LHCN-M2 (cell line): Measurements from ENCODE around the gene PGAP1. TPM values are rescaled to one million over a fixed set of nuclear protein-coding genes. Genes with fewer than 3 reads are reported as not detected.
A peak's percentile ranks its signal among the peaks of the same experiment; 100 is the strongest.

Experiments
- DNase-seq: peaks from one replicate; pipeline ENCODE4 v3.0.0-alpha.2; 2012; ENCODE audit warnings: low read depth
- total RNA-seq: library from RNA; depleted of rRNA; stranded (reverse); fragments of >200 nt; gene quantifications from 2 replicates; pipeline ENCODE4 v1.2.3, GENCODE V29; 2014

Gene PGAP1
- total RNA-seq, 1 experiment from 2014 or later: 7.8 TPM

DNA sequence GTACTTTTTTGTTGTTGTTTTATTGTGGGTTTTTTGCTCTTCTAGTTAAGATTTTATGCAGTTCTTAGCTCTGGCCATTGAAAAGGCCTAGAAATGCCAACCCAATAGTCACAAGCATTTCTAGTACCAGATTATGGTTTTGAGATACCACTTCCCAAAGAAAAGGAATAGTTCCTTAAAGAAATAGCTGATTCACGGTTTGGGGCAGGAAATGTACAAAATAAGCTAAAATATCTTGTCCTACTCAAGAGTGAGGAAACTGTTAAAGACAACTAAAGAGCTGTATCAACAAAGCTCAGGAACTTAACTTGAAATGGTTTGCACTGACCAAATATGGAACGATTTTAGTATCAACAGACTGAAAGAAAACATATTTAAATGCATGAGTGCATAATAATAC, 35.4 kb downstream of the PGAP1 start:
- DNase-seq: no peak

DNA sequence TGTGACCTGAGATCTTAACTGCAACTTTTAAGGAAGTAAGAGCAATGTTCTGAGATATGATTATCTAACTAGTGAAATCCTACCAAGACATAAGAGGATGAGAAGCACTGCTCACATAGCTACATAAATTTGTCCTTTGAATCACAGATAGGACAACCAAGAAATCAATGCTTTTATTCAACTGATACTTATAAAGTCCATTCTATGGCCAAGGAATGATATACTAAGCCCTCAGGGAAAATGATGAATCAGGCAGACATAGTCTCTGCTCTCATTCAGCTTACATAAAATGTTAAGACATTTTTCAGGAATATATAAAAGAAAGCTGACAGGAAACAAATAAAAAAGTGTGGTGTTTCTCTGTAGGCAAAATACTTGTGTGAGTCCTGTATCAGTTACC, 39.1 kb downstream of the PGAP1 start:
- no peak for DNase-seq

DNA sequence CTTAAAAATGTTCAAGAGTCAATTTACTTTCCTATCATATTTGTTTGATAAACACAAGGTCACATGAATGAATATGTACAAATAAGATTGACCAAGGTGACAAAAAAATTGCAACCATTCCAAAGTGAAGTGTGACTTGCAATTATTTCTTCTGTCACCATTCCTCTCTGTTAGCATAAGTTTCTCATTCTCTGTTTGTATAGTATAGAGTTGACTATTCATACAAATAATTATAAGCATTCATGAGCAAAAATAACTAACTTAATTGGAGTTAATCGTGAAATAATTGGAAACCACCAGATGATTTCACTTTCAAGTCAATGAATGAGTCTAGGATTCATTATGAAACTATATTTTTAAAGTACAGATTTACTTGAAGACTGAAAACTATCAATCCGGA, 42.1 kb downstream of the PGAP1 start:
- no peak for DNase-seq

DNA sequence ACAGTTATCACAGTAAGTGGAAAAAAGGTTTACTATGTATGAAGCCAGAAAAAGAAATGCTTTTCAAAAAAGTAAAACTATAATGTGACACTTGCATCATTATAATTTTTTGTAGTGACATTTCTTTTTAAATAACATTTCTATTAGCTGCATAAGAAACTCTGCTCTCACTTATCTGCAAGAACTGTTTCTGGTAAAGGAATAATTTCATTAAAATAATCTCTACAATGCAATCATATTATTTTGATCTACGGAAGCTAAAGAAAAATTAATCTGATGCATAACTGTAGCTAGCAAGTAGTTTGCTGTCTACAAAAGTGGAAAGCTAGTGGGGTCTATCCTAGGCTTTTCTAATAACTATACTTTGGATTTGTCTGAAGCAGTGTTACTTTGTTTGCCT, 50.1 kb downstream of the PGAP1 start:
- no peak for DNase-seq

DNA sequence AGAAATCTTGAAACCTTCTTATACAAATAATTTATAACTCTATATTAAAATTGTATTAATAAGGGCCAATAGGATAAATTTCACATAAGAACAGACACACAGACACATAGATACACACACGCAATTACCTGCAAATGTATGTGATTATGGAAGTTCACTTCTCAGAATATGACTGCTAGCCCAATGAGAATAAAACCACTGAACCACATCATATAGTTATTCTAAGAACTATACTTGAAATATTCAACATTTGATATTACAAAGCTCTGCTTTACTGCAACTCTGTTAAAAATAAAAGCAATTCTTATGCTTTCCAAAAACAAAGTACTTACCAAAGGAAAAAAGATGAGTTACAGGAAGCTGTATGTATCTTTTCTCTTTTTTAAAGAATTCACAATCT, 51.1 kb downstream of the PGAP1 start:
- no peak for DNase-seq

DNA sequence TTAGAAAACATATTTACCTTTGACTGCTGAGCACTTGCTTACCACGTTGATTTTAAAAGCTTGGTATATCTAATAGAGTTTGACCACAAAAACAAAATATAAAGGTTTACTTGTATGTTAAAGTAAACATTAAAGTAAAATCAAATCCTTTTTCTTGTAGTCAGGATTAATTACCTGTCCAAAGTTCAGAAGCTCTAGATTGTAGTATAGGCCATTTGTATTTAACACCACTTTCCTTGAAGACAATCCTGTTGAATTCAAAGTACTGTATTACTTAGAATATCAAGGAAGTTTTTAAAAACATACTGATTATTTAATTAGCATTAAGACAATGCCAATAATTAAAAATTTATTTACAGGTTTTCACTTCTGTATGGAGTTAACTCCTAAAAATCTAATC, 53.0 kb downstream of the PGAP1 start:
- no peak for DNase-seq

DNA sequence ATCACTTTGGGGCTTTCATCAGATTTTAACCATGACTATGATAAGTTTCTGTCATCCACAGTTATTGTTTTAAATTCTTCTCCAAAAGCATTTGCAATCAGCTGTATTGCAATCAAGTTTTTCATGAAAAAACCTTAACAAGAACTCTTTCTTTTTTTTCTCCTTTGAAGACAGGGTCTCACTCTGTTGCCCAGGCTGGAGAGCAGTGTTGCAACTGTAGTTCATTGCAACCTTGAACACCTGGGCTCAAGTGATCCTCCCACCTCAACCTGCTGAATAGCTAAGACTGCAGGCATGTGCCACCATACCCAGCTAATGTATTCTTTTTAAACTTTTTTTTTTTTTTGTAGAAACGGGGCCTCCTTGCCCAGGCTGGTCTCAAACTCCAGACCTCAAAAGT, 71.9 kb downstream of the PGAP1 start:
- no peak for DNase-seq

DNA sequence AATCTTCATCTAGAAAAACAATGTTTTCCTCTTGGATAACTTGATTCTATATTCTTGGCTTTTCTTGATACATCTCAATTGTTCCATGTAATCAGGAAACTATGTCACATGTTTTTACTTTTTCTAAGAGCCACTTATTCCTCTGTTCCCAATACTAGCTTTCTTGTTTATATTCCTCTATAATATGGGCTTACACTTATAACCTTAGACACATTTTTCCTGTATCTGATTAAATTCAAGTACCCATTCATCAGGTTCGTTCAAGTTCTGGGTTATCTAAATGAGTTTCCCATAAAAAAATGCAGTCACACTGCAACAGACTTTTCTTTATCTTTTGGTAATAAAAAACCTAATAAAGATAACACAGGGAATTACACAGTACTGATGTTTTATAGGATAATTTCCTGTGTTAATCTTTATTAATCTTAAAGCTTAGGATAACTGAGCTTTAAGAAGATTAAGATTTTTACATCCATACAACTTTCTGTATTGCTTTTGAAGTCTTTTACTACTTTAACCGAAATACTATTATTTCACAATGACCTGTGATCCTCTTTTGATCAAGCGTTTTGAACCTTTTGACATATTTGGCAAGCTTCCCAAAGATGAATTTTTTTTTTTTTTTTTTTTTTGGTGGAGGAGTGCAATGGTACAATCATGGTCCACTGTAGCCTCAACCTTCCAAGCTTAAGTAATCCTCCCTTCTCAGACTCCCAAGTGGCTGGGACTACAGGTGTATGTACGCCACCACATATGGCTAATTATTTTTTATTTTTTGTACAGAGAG, 73.0 kb downstream of the PGAP1 start:
- DNase-seq: no peak

DNA sequence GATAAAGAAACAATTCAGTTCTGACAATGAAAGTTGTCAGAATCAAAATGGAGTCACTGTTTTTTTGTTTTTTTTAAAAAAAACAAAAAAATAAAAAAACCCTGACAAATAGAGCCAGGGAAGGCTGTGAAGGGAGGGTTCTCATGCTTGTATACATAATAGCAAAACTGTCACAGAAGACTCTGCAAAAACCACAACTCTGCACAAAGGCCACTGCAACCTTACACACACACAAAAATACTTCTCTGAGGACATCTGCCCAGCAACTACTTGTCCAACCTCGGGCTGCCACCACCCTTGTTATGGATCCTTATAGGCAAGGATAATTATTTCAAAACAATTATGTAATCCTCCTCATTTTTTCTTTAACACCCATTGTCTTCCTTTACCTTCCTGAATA, 75.4 kb downstream of the PGAP1 start:
- DNase-seq: no peak

DNA sequence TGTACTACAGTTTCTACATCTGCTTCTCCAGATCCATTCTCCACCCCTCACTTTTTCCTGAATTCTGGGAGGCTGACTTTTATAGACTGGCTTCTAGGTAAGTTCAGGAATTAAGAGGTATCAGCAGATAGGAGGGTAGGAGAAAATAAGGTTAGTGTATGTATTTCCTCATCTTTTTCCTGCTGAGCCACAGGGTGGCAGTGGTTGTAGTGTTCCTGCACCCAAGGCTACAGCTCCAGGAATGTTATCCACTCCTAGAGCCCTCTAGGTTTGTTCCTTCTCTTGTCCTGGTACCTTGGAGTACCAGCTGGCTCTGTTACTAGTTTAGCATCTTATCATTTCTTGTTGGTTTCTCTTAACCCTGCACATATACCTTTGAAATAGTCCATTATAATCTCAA, 76.6 kb downstream of the PGAP1 start:
- peak; percentile 46 for DNase-seq

DNA sequence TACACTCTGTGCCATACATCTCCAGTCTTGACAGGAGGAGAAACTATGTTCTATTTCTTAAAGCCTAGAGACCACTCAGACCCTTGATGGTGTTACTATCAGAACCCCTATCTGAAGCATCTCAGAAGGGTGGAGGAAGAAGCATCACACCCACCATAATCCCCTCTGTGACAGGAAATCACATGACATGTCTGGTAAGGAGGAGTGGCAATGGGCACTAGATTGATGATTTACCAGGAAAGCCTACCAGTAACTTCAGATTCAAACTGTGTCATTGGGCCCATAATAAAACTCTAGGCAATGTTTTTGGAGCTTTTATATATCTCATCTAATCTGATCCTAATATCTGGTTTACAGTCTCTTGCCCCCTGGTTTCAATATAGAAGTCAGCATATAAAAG, 80.2 kb downstream of the PGAP1 start:
- DNase-seq: no peak

DNA sequence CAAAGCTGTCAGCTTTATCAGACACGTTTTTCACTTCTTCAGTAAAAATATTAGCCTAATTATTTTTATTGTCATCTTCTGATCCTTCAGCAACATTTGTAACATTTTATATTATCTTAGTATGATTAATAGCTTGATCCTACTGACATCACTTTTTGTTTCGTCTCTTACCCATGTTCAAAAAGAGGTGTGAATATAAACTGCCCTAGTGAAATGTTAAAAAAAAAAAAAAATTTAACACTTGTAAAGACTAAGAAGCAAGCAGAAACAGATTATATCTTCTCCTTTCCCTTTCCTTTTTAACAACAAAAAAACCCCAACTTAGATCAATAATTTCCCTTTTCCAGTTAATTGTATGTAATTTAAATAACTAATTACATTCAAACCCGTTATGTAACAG, 81.1 kb downstream of the PGAP1 start:
- DNase-seq: no peak

DNA sequence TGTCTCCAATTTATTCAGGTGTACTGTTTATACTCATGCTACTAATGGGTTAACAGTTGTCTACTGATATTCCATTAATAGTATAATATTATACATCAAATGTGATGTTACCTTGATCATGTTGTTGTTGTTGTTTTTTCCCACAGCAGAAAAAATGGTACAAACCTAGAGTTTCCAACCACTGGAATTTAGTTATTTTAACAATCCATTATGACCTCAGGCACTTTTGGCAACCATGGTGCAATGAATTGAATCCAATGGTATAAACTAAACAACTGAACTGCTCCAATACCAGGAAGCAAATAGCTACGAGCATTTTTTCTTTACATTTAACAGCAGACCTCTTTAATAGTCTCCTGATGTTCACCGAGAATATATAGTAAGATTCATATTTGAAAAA, 86.3 kb downstream of the PGAP1 start:
- no peak for DNase-seq

DNA sequence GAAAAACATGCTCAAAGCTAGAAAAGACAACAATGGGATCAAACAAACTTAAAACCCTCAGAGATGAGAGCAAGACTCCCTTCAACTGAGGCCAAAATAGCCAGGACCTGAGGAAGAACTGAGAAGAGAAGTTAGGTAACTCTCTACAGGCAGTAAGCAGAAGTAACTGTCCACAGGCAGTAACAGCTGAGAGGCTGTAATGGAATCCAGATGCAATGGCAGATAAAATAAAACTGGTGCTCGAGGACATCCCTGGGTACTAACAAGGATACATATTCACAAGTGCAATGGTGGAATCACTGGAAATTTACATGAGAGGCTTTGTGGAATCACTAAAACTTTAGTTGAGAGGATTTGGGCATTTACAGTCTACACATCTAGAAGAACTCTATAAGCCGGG, 86.9 kb downstream of the PGAP1 start:
- no peak for DNase-seq

DNA sequence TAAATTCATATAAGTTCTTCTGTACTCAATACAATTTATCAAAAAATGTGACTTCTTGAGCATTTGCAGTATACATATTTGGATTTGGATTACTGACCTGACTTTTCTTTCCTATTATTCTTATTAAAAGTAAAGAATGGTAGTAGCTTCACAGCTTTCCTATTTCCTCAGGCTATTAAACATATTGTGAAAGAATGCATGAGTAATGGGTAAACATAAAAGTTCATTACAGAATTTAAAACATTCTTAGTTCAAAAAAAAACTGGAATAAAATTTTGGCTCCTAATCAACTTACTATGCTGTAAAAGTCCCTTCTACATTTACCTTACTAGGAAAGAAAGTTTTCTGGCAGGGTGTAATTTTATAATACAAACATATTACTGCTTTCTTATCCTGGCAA, 90.1 kb downstream of the PGAP1 start:
- DNase-seq: peak; percentile 9

DNA sequence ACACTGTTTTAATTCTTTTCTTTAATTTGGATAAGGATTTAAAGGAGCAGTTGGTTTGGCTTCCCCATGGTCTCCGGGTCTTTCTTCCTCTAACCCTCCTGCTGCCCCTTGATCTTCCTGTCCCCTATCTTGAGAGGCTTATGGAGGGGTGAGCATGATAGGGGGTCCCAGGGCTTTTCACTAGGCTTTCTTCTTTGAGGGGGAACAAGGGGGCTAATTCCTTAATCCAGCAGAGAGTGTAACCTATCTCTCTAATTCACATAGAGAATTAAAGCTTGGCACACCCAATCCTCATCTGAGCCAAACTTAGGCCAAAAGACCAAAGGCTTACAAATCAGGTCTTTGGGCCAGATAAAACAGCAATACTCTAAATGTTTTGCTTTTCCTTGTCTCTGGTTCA, 95.8 kb downstream of the PGAP1 start:
- no peak for DNase-seq

DNA sequence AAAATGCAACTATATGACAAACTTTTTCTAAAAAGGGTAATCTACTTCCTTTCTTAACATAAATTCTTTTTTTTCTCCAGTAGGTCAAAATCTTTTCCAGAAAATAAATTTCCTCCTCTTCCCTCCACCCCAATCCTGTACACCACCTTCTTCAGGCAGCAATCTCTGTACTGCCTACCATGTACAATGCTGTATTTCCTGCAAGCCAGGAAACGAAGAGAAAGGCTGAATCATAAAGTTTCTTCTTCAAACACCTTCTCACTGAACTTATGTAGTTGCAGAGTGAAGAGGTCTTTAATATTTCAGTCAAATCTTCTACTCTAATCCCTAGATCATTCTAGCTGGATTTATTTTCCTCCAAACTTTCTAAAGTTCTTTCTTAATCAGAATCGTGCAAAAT, 99.2 kb downstream of the PGAP1 start:
- DNase-seq: no peak

DNA sequence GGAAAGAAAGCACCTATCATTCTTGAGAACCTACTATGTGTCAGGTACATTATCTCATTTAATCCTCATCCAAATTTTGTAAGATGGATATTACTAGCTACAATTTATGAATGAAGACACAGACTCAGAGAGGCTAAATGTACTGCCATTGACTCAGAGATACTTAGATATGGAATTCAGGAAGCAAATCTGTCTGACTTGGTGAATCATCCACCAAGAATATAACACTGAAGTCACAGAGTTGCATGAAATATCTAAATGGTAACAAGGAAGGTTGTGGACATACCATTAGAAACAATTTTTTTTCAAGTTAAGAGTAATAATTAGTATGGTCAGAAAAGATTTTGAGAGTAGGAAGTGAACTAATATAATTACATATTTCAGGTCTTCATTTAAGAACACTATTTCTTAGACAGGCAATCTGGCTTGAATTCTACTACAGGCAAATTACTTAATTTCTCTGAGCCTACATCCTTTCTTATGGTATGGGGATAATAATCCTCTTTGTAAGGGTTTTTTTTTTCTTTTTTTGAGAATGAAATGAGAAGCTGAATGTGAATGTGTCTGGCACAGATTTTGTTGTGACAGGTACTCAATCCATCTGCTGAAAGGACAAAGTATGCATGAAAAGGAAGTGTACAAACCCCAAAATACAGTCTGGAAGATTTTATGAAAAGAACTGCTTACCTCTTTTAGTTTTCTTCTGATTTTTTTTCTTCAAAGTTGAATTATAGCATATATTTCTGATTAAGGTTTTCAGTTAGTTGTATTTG, 102.6 kb downstream of the PGAP1 start:
- DNase-seq: peak; percentile 78

DNA sequence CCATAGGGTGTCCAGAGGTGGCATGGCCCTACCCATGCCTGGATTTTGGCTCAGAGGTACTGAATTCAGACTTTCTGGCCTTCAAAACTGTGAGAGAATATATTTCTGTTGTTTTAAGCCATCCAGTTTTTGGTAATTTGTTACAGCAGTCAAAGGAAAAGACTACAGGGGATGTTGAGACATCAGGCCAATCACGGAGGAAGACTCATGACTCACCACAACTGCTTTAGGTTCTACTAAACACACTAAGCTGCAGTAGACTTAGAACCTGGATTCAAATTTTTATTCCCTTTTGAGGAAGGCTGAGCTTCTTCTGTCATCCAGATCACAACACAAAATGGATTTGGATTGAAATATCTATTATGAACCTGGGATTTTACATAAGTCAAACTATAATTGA, 105.3 kb downstream of the PGAP1 start:
- DNase-seq: peak; percentile 22

DNA sequence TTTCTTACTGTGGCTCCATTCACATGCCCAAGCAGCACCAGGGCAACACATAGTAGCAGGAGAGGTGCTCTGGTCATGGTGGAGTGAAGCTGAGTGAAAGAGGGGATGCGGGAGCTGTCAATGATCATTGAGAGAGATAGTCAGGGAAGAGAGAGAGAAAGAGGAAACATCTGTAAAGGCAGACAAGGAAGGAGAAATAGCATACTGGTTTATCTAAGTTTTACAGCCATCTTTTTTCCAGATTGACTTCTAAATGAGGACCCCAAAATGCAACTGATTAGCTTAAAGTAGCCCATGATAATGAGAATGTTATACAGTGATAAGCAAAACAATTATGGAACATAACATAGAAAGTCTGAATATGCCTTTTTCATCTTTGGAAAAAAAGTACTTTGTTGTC, 117.2 kb downstream of the PGAP1 start, which contains the start of gene C2orf66:
Gene C2orf66, minus strand, starts transcription at position 96 of the 400 bp plus-strand sequence. Its CDS starts 19 bp downstream, at position 77.
- DNase-seq: no peak

DNA sequence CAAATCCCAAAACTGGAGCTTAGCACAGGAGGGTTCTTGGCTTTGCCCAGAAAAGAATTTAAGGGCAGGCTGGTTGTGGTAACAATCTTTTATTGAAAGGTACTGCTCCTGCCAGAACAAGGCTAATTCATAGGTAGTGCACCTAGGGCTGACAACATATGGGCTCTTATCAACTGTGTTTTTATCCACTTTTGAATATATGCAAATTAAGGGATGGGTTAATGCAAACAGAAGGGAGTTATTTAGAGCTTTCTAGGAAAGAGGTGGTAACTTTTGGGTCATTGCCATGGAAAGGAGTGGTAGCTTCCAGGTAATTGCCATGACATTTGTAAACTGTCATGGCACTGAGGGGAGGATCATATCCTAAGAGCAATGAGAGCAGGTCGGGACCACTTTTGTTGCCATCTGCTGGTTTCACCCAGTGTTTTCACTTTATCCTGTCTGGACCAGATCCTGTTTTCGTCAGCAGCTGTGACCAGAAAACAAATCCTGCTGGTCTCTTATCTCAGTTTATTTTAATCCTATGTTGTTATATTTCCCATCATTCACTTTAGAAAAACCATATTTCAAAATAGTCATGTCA, 118.3 kb downstream of the PGAP1 start:
- peak; percentile 32 for DNase-seq

DNA sequence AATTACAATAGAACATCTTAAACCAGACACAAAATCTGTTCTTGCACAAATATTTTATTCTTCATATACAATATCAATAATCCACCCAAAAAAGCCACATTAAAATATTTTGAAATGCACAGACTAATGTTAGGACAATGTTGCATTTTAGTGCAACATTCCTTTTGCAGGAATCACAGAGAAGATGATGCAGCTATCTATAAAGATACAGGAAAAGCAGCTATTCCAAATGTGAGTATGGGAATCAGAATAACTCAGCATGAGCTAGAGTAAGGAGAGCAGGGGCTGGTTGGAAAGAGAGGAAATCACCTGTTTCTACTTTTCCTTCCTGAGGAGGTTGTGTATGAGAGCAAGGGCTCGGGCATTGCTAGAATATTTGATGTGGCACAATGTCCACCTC, 122.1 kb downstream of the PGAP1 start:
- peak; percentile 4 for DNase-seq

DNA sequence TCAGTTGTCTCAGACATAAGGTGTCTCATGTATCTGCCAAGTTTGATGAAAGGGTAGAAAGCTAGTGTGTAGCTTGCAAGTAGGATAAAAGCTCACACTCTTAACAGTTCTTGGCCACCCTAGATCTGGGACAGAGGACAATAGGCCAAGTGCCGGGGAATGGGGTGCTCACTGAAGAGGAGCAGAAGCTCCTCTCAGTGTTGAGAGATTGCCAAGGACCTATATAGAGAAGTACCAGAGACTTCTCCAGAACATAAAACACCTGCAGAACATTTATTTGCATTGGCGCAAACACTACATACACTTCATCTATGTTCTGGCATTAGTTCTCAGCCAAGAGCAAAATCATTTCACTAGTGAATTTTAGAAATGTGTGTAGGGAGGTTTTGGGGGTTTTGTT, 124.1 kb downstream of the PGAP1 start:
- DNase-seq: no peak
